SK-N-SH treated with all-trans-retinoic acid at 6 μM for 48 hours (cell line): ENCODE results near the gene DSC1.

Experiments used
- ARNTL ChIP-seq: fragments of 450-650 bp; formaldehyde crosslinking; IDR thresholded peaks from 2 replicates; pipeline ENCODE4 v1.5.0; 2020; ENCODE audit warnings: low read depth, mild to moderate bottlenecking, moderate library complexity, borderline replicate concordance
- BACH2 ChIP-seq: fragments of 250-450 bp; sonication (Bioruptor Pico); IDR thresholded peaks from 2 replicates; pipeline ENCODE4 v1.9.0; 2021; ENCODE audit warnings: mild to moderate bottlenecking, borderline replicate concordance
- ESRRG ChIP-seq: fragments of 250-450 bp; sonication (Bioruptor Pico); IDR thresholded peaks from 2 replicates; pipeline ENCODE4 v1.6.1; 2021; ENCODE audit warnings: mild to moderate bottlenecking
- GLIS3 ChIP-seq: fragments of 250-450 bp; sonication (Bioruptor Pico); IDR thresholded peaks from 2 replicates; pipeline ENCODE4 v1.5.0; 2020; ENCODE audit warnings: mild to moderate bottlenecking, moderate library complexity
- RARB ChIP-seq: fragments of 250-450 bp; sonication (Bioruptor Pico); IDR thresholded peaks from 2 replicates; pipeline ENCODE4 v1.8.0; 2021; ENCODE audit warnings: mild to moderate bottlenecking, moderate library complexity
- TOX ChIP-seq: fragments of 250-450 bp; sonication (Bioruptor Pico); IDR thresholded peaks from 2 replicates; pipeline ENCODE4 v1.8.0; 2021; ENCODE audit warnings: mild to moderate bottlenecking, moderate library complexity, borderline replicate concordance
- ZC3H10 ChIP-seq: fragments of 250-450 bp; sonication (Bioruptor Pico); IDR thresholded peaks from 2 replicates; pipeline ENCODE4 v1.5.1; 2021; ENCODE audit warnings: mild to moderate bottlenecking, moderate library complexity
- ZFP3 ChIP-seq: fragments of 250-450 bp; sonication (Bioruptor Pico); IDR thresholded peaks from 2 replicates; pipeline ENCODE4 v1.5.0; 2020; ENCODE audit warnings: mild to moderate bottlenecking, moderate library complexity
- ZFP30 ChIP-seq: fragments of 450-650 bp; formaldehyde crosslinking; IDR thresholded peaks from 2 replicates; pipeline ENCODE4 v1.5.0; 2022; ENCODE audit warnings: mild to moderate bottlenecking, moderate library complexity
- ZNF565 ChIP-seq: fragments of 450-650 bp; formaldehyde crosslinking; conservative IDR thresholded peaks from 2 replicates; pipeline ENCODE4 v1.5.0; 2020; ENCODE audit warnings: low read depth, mild to moderate bottlenecking, moderate library complexity
- ZNF70 ChIP-seq: fragments of 450-650 bp; formaldehyde crosslinking; IDR thresholded peaks from 2 replicates; pipeline ENCODE4 v1.5.0; 2020; ENCODE audit warnings: mild to moderate bottlenecking, moderate library complexity
- TF ChIP-seq, protein P1 (sequence below): fragments of 250-450 bp; sonication (Bioruptor Pico); IDR thresholded peaks from 2 replicates; pipeline ENCODE4 v1.8.0; 2020; ENCODE audit warnings: mild to moderate bottlenecking, moderate library complexity, borderline replicate concordance
- TF ChIP-seq, protein P2 (sequence below): fragments of 250-450 bp; sonication (Bioruptor Pico); IDR thresholded peaks from 2 replicates; pipeline ENCODE4 v1.5.1; 2020; ENCODE audit warnings: low read depth, mild to moderate bottlenecking, moderate library complexity
- TF ChIP-seq, protein P3 (sequence below): fragments of 250-450 bp; sonication (Bioruptor Pico); IDR thresholded peaks from 2 replicates; pipeline ENCODE4 v1.5.0; 2020; ENCODE audit warnings: mild to moderate bottlenecking, moderate library complexity

DNA sequence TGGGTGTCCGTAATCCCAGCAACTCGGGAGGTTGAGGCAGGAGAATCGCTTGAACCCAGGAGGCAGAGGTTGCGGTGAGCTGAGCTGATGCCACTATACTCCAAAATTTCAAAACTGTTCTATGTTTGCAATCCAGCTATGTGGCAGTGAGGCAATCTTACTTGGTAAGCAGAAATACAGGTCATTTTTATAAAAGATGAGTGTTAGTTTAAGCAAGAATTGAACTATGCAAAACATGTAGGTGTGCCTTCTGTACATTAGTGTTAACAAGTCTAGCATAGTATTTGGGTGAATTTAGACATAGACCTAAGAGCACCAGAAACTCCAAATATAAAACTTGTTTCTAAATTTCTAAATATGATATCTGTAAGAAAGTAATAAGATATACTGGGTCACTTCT lies 7.2 kb downstream of the DSC1 start:
- TF ChIP-seq, protein P1, sequence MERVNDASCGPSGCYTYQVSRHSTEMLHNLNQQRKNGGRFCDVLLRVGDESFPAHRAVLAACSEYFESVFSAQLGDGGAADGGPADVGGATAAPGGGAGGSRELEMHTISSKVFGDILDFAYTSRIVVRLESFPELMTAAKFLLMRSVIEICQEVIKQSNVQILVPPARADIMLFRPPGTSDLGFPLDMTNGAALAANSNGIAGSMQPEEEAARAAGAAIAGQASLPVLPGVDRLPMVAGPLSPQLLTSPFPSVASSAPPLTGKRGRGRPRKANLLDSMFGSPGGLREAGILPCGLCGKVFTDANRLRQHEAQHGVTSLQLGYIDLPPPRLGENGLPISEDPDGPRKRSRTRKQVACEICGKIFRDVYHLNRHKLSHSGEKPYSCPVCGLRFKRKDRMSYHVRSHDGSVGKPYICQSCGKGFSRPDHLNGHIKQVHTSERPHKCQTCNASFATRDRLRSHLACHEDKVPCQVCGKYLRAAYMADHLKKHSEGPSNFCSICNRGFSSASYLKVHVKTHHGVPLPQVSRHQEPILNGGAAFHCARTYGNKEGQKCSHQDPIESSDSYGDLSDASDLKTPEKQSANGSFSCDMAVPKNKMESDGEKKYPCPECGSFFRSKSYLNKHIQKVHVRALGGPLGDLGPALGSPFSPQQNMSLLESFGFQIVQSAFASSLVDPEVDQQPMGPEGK (CRISPR knock-in tag) = no peak
- TF ChIP-seq BACH2 (no peak), ZFP3 (CRISPR knock-in tag) (no peak), TOX (CRISPR knock-in tag) (no peak), ZNF70 (CRISPR knock-in tag) (no peak), ZNF565 (CRISPR knock-in tag) (no peak), RARB (no peak), ZFP30 (CRISPR knock-in tag) (no peak), ESRRG (CRISPR knock-in tag) (no peak), ARNTL (CRISPR knock-in tag) (no peak), ZC3H10 (CRISPR knock-in tag) (no peak), GLIS3 (no peak)
- TF ChIP-seq, protein P2, sequence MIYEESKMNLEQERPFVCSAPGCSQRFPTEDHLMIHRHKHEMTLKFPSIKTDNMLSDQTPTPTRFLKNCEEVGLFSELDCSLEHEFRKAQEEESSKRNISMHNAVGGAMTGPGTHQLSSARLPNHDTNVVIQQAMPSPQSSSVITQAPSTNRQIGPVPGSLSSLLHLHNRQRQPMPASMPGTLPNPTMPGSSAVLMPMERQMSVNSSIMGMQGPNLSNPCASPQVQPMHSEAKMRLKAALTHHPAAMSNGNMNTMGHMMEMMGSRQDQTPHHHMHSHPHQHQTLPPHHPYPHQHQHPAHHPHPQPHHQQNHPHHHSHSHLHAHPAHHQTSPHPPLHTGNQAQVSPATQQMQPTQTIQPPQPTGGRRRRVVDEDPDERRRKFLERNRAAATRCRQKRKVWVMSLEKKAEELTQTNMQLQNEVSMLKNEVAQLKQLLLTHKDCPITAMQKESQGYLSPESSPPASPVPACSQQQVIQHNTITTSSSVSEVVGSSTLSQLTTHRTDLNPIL (CRISPR knock-in tag) = no peak
- TF ChIP-seq, protein P3, sequence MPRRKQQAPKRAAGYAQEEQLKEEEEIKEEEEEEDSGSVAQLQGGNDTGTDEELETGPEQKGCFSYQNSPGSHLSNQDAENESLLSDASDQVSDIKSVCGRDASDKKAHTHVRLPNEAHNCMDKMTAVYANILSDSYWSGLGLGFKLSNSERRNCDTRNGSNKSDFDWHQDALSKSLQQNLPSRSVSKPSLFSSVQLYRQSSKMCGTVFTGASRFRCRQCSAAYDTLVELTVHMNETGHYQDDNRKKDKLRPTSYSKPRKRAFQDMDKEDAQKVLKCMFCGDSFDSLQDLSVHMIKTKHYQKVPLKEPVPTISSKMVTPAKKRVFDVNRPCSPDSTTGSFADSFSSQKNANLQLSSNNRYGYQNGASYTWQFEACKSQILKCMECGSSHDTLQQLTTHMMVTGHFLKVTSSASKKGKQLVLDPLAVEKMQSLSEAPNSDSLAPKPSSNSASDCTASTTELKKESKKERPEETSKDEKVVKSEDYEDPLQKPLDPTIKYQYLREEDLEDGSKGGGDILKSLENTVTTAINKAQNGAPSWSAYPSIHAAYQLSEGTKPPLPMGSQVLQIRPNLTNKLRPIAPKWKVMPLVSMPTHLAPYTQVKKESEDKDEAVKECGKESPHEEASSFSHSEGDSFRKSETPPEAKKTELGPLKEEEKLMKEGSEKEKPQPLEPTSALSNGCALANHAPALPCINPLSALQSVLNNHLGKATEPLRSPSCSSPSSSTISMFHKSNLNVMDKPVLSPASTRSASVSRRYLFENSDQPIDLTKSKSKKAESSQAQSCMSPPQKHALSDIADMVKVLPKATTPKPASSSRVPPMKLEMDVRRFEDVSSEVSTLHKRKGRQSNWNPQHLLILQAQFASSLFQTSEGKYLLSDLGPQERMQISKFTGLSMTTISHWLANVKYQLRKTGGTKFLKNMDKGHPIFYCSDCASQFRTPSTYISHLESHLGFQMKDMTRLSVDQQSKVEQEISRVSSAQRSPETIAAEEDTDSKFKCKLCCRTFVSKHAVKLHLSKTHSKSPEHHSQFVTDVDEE (CRISPR knock-in tag) = no peak
